Endothelial cell of umbilical vein (primary cell): Measurements from ENCODE around the gene SLC35F3. TPM values are rescaled to one million over a fixed set of nuclear protein-coding genes. Genes with fewer than 3 reads are reported as not detected.

Experiments used
- BruUV-seq: library from RNA; stranded (reverse); fragments of 400-500 nt; replicated peaks from 2 replicates; lab custom pipeline; 2021; lab: Mats Ljungman, UMichigan
- CTCF ChIA-PET: fragments of 300-600, 350-600 bp; sonication (Branson Sonifier 250); formaldehyde crosslinking; loops from one replicate; lab custom pipeline; 2021; ENCODE audit warnings: antibody characterized with exemption, inconsistent platforms; lab: Charles Lee
- POLR2A ChIA-PET: fragments of 300-600, 350-600 bp; sonication (Branson Sonifier 250); formaldehyde crosslinking; loops from one replicate; lab custom pipeline; 2021; ENCODE audit warnings: antibody characterized with exemption, inconsistent platforms; lab: Charles Lee
- DNase-seq: peaks from one replicate; pipeline ENCODE4 v3.0.0-alpha.2; 2011; ENCODE audit warnings: low read depth, low spot score
- FAIRE-seq: peaks from 2 replicates; lab custom pipeline; 2011; peaks lifted over from hg19 to GRCh38; lab: Jason Lieb, UNC
- H2AFZ ChIP-seq: 2 replicates; pipeline ENCODE4 v1.6.0; 2012; ENCODE audit warnings: low read depth, low read length, control low read depth, inconsistent platforms
- H3K27ac ChIP-seq: 2 replicates; pipeline ENCODE4 v1.5.1; 2011; ENCODE audit warnings: low read depth, mild to moderate bottlenecking, control low read depth, low read length, moderate library complexity; ENCODE audit not compliant: insufficient read depth
- H3K27me3 ChIP-seq, 2 experiments: 2 replicates each; pipeline versions ENCODE4 v1.6.0 to v1.6.1; 2011; ENCODE audit warnings: low read length in 2 of 2, mixed read lengths in 1 of 2; ENCODE audit not compliant: control insufficient read depth in 2 of 2, insufficient read depth in 2 of 2
- H3K36me3 ChIP-seq, 2 experiments: 2 replicates in 1 of 2; 3 replicates in 1 of 2; pipeline ENCODE4 v1.5.1; 2011; ENCODE audit warnings: low read length in 2 of 2, mild to moderate bottlenecking in 1 of 2, moderate library complexity in 1 of 2; ENCODE audit not compliant: control insufficient read depth in 2 of 2, insufficient read depth in 2 of 2; ENCODE audit errors: extremely low read depth in 1 of 2
- H3K4me1 ChIP-seq: 3 replicates; pipeline ENCODE4 v1.5.1; 2011; ENCODE audit warnings: mild to moderate bottlenecking, low read length; ENCODE audit not compliant: control insufficient read depth, insufficient read depth; ENCODE audit errors: extremely low read depth
- H3K4me2 ChIP-seq: 2 replicates; pipeline ENCODE4 v1.6.1; 2011; ENCODE audit warnings: low read length, control low read depth, mixed read lengths; ENCODE audit not compliant: insufficient read depth
- H3K4me3 ChIP-seq, 3 experiments: fragments of 200-600 bp in 1 of 3; sonication (generic), shearing (Covaris generic) in 1 of 3; replicated peaks in 1 of 3; 2 replicates each; pipeline ENCODE4 v1.5.1; 2011 to 2016; ENCODE audit warnings: control low read depth in 3 of 3, low read length in 3 of 3, mild to moderate bottlenecking in 2 of 3, inconsistent platforms in 1 of 3, low read depth in 1 of 3, moderate library complexity in 1 of 3; ENCODE audit not compliant: insufficient read depth in 1 of 3
- H3K79me2 ChIP-seq: 2 replicates; pipeline ENCODE4 v1.6.0; 2012; ENCODE audit warnings: low read length, inconsistent platforms; ENCODE audit not compliant: control insufficient read depth, insufficient read depth
- H3K9ac ChIP-seq: replicated peaks from 2 replicates; pipeline ENCODE3; 2011; ENCODE audit warnings: low read length, control low read depth; ENCODE audit not compliant: insufficient read depth; ENCODE audit errors: extremely low read depth
- H3K9me1 ChIP-seq: replicated peaks from 3 replicates; pipeline ENCODE4 v1.6.0; 2011; ENCODE audit warnings: mild to moderate bottlenecking, low read length; ENCODE audit not compliant: control insufficient read depth, insufficient read depth; ENCODE audit errors: extremely low read depth
- H3K9me3 ChIP-seq: replicated peaks from 2 replicates; pipeline ENCODE4 v1.5.1; 2012; ENCODE audit warnings: low read length, inconsistent platforms; ENCODE audit not compliant: control insufficient read depth, insufficient read depth
- H4K20me1 ChIP-seq: replicated peaks from 2 replicates; pipeline ENCODE3; 2011; ENCODE audit warnings: mild to moderate bottlenecking, low read length; ENCODE audit not compliant: control insufficient read depth, insufficient read depth; ENCODE audit errors: extremely low read depth
- EZH2 ChIP-seq: IDR thresholded peaks from 2 replicates; pipeline ENCODE4 v1.6.1; 2012; ENCODE audit warnings: borderline replicate concordance, low read depth, mild to moderate bottlenecking, moderate library complexity, low read length, inconsistent platforms; ENCODE audit not compliant: severe bottlenecking
- FOS ChIP-seq: IDR thresholded peaks from 2 replicates; pipeline ENCODE4 v1.6.1; 2011; ENCODE audit warnings: mild to moderate bottlenecking, low read length, moderate library complexity, borderline replicate concordance; ENCODE audit not compliant: insufficient read depth
- GATA2 ChIP-seq: IDR thresholded peaks from 2 replicates; pipeline ENCODE4 v1.7.0; 2011; ENCODE audit warnings: low read depth, mild to moderate bottlenecking, moderate library complexity, mixed read lengths, low read length; ENCODE audit not compliant: insufficient read length, insufficient read depth
- JUN ChIP-seq: IDR thresholded peaks from 2 replicates; pipeline ENCODE4 v1.6.1; 2011; ENCODE audit warnings: borderline replicate concordance, low read depth; ENCODE audit not compliant: insufficient read length, insufficient read depth
- MYC ChIP-seq: IDR thresholded peaks from one replicate; pipeline ENCODE4 v1.6.1; 2011; ENCODE audit warnings: mild to moderate bottlenecking, low read depth, low read length
- POLR2A ChIP-seq: IDR thresholded peaks from 2 replicates; pipeline ENCODE4 v1.6.1; 2012; ENCODE audit warnings: low read depth, mild to moderate bottlenecking, control low read depth, low read length
- POLR2AphosphoS5 ChIP-seq: IDR thresholded peaks from 2 replicates; pipeline ENCODE4 v1.6.1; 2012; ENCODE audit warnings: low read depth, mild to moderate bottlenecking, control low read depth, low read length, moderate library complexity; ENCODE audit not compliant: insufficient read depth
- dilution Hi-C: fragments of 300-500 bp; cut with MboI; formaldehyde crosslinking; loops from one replicate; pipeline ENCODE4 v1.15.0; 2019; ENCODE audit warnings: low sequenced_read_pairs; ENCODE audit not compliant: extremely low pct_ligation_motif_present
- intact Hi-C: fragments of 100-400 bp; cut with micrococcal nuclease; formaldehyde crosslinking; loops from one replicate; pipeline ENCODE4 v1.10.0; 2022
- polyA plus RNA-seq, 4 experiments: library from polyadenylated mRNA; depleted of rRNA in 3 of 4; stranded (reverse) in 3 of 4; unstranded in 1 of 4; fragments of >200 nt; gene quantifications; 2 replicates each; pipeline versions ENCODE4 v1.2.1 to v1.2.3, GENCODE V29; 2011 to 2012; ENCODE audit warnings: missing spikeins in 1 of 4
- total RNA-seq: library from RNA; stranded (reverse); gene quantifications from 2 replicates; pipeline ENCODE4 v1.2.3, GENCODE V29; 2021
- TF ChIP-seq, protein P1 (sequence below): IDR thresholded peaks from 2 replicates; pipeline ENCODE4 v1.6.1; 2011; ENCODE audit not compliant: insufficient read depth, insufficient read length
- TF ChIP-seq, protein P2 (sequence below), 2 donors: IDR thresholded peaks; 1 replicate in 1 of 2; 2 replicates in 1 of 2; pipeline ENCODE4 v1.5.1; 2011; ENCODE audit warnings: low read length in 2 of 2, mild to moderate bottlenecking in 2 of 2, moderate library complexity in 2 of 2, control low read depth in 1 of 2, inconsistent platforms in 1 of 2, low read depth in 1 of 2; ENCODE audit not compliant: insufficient read depth in 1 of 2; ENCODE audit errors: extremely low read depth in 1 of 2

The SLC35F3 gene
- total and polyA plus RNA-seq, 2 donors (not counting 3 experiments of a cell fraction or from before 2014, with no cell fraction given): not detected

- H3K4me2 ChIP-seq: no peak overlapping the region
- H2AFZ ChIP-seq: no peak overlapping the region
- H3K36me3 ChIP-seq: no peaks in the 10 kb centered on the region
- POLR2A ChIA-PET: no interaction called here
- H3K79me2 ChIP-seq: no peaks in the 10 kb centered on the region
- no peak for DNase-seq
- H3K27me3 ChIP-seq: no peaks in the 10 kb centered on the region
- BruUV-seq: no TSS peak
- no peak for FAIRE-seq
- intact Hi-C loops: no loop called here
- TF ChIP-seq, protein P1, sequence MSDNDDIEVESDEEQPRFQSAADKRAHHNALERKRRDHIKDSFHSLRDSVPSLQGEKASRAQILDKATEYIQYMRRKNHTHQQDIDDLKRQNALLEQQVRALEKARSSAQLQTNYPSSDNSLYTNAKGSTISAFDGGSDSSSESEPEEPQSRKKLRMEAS: no peak
- TF ChIP-seq POLR2AphosphoS5 (no peak), FOS (no peak), MYC (no peak)
- H4K20me1 ChIP-seq: no peaks in the 10 kb centered on the region
- no peak overlapping the region for H3K4me3 ChIP-seq
- CTCF ChIA-PET: no interaction called here
- H3K9me3 ChIP-seq: no peaks in the 10 kb centered on the region
- H3K9ac ChIP-seq: no peak overlapping the region
- no peaks in the 10 kb centered on the region for H3K9me1 ChIP-seq
- H3K4me1 ChIP-seq: no peaks in the 10 kb centered on the region
- H3K27ac ChIP-seq: no peak overlapping the region
- dilution Hi-C loops: no loop called here
Measured at GRCh38 chr1:234185438-234185837, 281.0 kb downstream of the SLC35F3 start.

DNA sequence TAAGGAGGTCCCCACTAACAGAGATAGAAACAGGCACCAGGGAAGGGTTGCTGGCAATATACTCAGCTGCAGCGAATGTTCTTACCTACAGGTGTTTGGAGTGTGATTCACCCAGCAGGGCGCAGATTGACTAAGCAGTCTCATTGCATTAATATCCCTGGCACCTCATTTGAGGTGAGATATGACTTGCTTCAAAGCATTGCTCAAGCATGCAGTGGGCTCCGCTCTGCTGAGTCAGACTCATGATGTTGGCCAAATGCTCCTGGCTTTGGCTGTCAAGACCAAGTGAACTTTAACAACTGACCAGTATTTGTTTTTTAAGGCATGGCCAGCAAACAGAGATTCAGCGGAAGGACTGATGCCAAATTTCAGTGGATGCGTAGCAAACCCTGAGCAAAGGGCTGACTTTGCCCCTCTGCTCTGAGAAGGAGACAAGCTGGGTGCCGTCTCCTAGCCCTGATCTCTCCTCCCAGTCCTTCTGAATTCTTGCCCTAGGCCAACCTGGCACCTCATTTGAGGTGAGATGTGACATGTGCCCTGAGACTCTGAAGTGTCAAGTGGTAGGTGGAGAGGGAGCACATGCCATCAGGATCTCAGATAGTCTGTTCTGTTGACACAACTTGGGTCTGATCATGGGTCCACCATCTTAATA is 281.7 kb downstream of the SLC35F3 start:
- H3K27ac ChIP-seq: no peak overlapping the region
- H3K27me3 ChIP-seq: no peaks in the 10 kb centered on the region
- no peaks in the 10 kb centered on the region for H3K9me3 ChIP-seq
- no peak for DNase-seq
- no peak overlapping the region for H3K9ac ChIP-seq
- no peak overlapping the region for H2AFZ ChIP-seq
- no peaks in the 10 kb centered on the region for H3K36me3 ChIP-seq
- FAIRE-seq: no peak
- intact Hi-C loops (no loop called here), dilution Hi-C loops (no loop called here)
- no peaks in the 10 kb centered on the region for H3K4me1 ChIP-seq
- BruUV-seq: no TSS peak
- no peaks in the 10 kb centered on the region for H3K79me2 ChIP-seq
- no peaks in the 10 kb centered on the region for H4K20me1 ChIP-seq
- TF ChIP-seq EZH2 (no peak), FOS (no peak), JUN (no peak), POLR2AphosphoS5 (no peak), MYC (no peak), POLR2A (no peak), GATA2 (no peak)
- TF ChIP-seq, protein P2, sequence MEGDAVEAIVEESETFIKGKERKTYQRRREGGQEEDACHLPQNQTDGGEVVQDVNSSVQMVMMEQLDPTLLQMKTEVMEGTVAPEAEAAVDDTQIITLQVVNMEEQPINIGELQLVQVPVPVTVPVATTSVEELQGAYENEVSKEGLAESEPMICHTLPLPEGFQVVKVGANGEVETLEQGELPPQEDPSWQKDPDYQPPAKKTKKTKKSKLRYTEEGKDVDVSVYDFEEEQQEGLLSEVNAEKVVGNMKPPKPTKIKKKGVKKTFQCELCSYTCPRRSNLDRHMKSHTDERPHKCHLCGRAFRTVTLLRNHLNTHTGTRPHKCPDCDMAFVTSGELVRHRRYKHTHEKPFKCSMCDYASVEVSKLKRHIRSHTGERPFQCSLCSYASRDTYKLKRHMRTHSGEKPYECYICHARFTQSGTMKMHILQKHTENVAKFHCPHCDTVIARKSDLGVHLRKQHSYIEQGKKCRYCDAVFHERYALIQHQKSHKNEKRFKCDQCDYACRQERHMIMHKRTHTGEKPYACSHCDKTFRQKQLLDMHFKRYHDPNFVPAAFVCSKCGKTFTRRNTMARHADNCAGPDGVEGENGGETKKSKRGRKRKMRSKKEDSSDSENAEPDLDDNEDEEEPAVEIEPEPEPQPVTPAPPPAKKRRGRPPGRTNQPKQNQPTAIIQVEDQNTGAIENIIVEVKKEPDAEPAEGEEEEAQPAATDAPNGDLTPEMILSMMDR (IDR thresholded peaks at IDR 0.05; ENCODE audit: extremely low read depth in 1 of 2, insufficient read depth in 1 of 2, low read depth in 1 of 2, low read length in 2 of 2): no peak
- TF ChIP-seq, protein P1: no peak
- ChIA-PET CTCF (no interaction called here), POLR2A (no interaction called here)
- no peak overlapping the region for H3K4me2 ChIP-seq
- no peak overlapping the region for H3K4me3 ChIP-seq
- H3K9me1 ChIP-seq: no peaks in the 10 kb centered on the region
